BE2C (cell line): ENCODE measurements around the gene TFAP2C.
A peak's percentile ranks its signal among the peaks of the same experiment; 100 is the strongest.
"Not testable (repeated sequence)": the region's sequence is repeated elsewhere in the genome, so short reads cannot be mapped to it uniquely, and the experiment has no call there.

Experiments used
- DNase-seq: peaks from one replicate; pipeline ENCODE4 v3.0.0-alpha.2; 2020
- H3K27me3 ChIP-seq: fragments of 250-450 bp; sonication (Bioruptor Pico); 2 replicates; pipeline ENCODE4 v1.5.1; 2020; ENCODE audit warnings: mild to moderate bottlenecking
- H3K36me3 ChIP-seq: fragments of 250-450 bp; sonication (Bioruptor Pico); 2 replicates; pipeline ENCODE4 v1.5.1; 2020; ENCODE audit warnings: mild to moderate bottlenecking
- H3K4me1 ChIP-seq: fragments of 250-450 bp; sonication (Bioruptor Pico); 2 replicates; pipeline ENCODE4 v1.5.1; 2020
- H3K4me3 ChIP-seq: 2 replicates; pipeline ENCODE4 v1.5.1; 2011; ENCODE audit warnings: low read depth, low read length
- H3K9me3 ChIP-seq: fragments of 250-450 bp; sonication (Bioruptor Pico); 2 replicates; pipeline ENCODE4 v1.5.1; 2020
- CTCF ChIP-seq: IDR thresholded peaks from 2 replicates; pipeline ENCODE4 v1.5.1; 2012; ENCODE audit warnings: mild to moderate bottlenecking, low read depth, low read length

TFAP2C gene

GRCh38 chr20:56621730-56622129 is 7.4 kb upstream of the TFAP2C start:
- TF ChIP-seq CTCF = no peak
- no peak for DNase-seq
- Histone ChIP-seq H3K4me3 (no peak overlapping the region), H3K9me3 (no peaks in the 10 kb centered on the region), H3K4me1 (no peaks in the 10 kb centered on the region), H3K36me3 (no peaks in the 10 kb centered on the region), H3K27me3 (peaks cover 29% of the 10 kb centered on the region)

- H3K36me3 ChIP-seq, DNase-seq, H3K4me3 ChIP-seq, H3K9me3 ChIP-seq, H3K4me1 ChIP-seq: not testable (repeated sequence)
- peaks cover 51% of the 10 kb centered on the region for H3K27me3 ChIP-seq
Observed at GRCh38 chr20:56623930-56624329, 5.2 kb upstream of the TFAP2C start.

GRCh38 chr20:56624786-56625681 is 4.1 kb upstream of the TFAP2C start:
- Histone ChIP-seq H3K4me1 (no peaks in the 10 kb centered on the region), H3K36me3 (no peaks in the 10 kb centered on the region), H3K27me3 (peaks cover 62% of the 10 kb centered on the region), H3K9me3 (no peaks in the 10 kb centered on the region), H3K4me3 (no peak overlapping the region)
- DNase-seq = no peak
- no peak for TF ChIP-seq CTCF

- Histone ChIP-seq H3K4me1 (no peaks in the 10 kb centered on the region), H3K9me3 (no peaks in the 10 kb centered on the region), H3K27me3 (peaks cover 70% of the 10 kb centered on the region), H3K36me3 (no peaks in the 10 kb centered on the region), H3K4me3 (no peak overlapping the region)
- TF ChIP-seq CTCF = no peak
- no peak for DNase-seq
Observed at GRCh38 chr20:56625837-56626236, 3.3 kb upstream of the TFAP2C start.

GRCh38 chr20:56626367-56627121 is 2.6 kb upstream of the TFAP2C start:
- no peaks in the 10 kb centered on the region for H3K36me3 ChIP-seq
- TF ChIP-seq CTCF = peak; percentile 45
- peak; percentile 36 for DNase-seq
- H3K9me3 ChIP-seq = no peaks in the 10 kb centered on the region
- peaks cover 78% of the 10 kb centered on the region for H3K27me3 ChIP-seq
- H3K4me1 ChIP-seq = no peaks in the 10 kb centered on the region
- H3K4me3 ChIP-seq = no peak overlapping the region

- H3K27me3 ChIP-seq = peaks cover 86% of the 10 kb centered on the region
- no peak overlapping the region for H3K4me3 ChIP-seq
- H3K9me3 ChIP-seq = no peaks in the 10 kb centered on the region
Observed at GRCh38 chr20:56627122-56628014, 1.7 kb upstream of the TFAP2C start.

More at GRCh38 chr20:56627122-56628014, 1.7 kb upstream of the TFAP2C start:
- no peak for DNase-seq
- Histone ChIP-seq H3K36me3 (no peaks in the 10 kb centered on the region), H3K4me1 (no peaks in the 10 kb centered on the region)
- no peak for TF ChIP-seq CTCF
